ENCODE measurements around the gene ANKRD33B.

- no peak for TF ChIP-seq POLR2A (IDR thresholded peaks at IDR 0.05; ENCODE audit: low read depth, low read length)
- TF ChIP-seq TAF1 (IDR thresholded peaks at IDR 0.05; ENCODE audit: borderline replicate concordance, low read depth, low read length): no peak
- TF ChIP-seq POLR2AphosphoS5 (IDR thresholded peaks at IDR 0.05; ENCODE audit: low read depth, low read length): no peak
Observed at GRCh38 chr5:10678244-10678643, 114.4 kb downstream of the ANKRD33B start.
